ENCODE measurements around the gene LAMA2.

DNA sequence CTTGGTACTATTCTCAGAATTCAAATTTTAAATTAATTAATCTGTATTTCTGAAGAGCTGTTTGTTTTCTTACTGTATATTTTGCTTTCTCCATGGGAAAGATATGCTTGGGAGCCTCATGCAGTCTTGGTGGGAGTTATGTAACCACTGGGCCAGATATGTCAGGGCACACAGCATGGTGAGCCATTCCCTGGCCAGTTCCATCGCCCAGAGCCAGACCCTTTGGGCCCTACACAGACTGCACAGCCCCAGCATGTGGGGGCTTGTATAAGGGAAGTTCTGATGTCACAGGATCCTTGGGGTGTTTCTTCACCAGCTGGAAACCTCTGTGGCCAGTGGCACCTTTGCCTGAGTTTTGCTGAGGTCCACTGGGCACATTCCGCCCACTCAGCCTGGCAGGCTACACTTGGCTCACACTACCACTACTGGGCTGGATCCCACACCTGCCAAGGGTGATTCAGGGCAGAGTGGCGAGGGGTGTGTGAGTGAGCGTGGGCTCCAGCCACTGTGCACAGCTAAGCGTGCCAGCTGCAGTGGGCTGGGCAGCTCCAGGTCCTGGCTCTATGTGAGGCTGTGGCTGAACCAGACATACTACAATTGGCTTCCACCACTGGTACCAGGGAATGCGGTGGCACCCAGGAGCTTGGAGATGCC is 533.5 kb downstream of the LAMA2 start:
- TF ChIP-seq, protein P1, sequence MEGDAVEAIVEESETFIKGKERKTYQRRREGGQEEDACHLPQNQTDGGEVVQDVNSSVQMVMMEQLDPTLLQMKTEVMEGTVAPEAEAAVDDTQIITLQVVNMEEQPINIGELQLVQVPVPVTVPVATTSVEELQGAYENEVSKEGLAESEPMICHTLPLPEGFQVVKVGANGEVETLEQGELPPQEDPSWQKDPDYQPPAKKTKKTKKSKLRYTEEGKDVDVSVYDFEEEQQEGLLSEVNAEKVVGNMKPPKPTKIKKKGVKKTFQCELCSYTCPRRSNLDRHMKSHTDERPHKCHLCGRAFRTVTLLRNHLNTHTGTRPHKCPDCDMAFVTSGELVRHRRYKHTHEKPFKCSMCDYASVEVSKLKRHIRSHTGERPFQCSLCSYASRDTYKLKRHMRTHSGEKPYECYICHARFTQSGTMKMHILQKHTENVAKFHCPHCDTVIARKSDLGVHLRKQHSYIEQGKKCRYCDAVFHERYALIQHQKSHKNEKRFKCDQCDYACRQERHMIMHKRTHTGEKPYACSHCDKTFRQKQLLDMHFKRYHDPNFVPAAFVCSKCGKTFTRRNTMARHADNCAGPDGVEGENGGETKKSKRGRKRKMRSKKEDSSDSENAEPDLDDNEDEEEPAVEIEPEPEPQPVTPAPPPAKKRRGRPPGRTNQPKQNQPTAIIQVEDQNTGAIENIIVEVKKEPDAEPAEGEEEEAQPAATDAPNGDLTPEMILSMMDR (IDR thresholded peaks at IDR 0.05; ENCODE audit: extremely low read depth in 1 of 2, insufficient read depth in 1 of 2, low read depth in 1 of 2, low read length in 2 of 2) = no peak
- TF ChIP-seq MYC (IDR thresholded peaks at IDR 0.05; ENCODE audit: low read depth, low read length) = no peak
- no peak for TF ChIP-seq POLR2A (IDR thresholded peaks at IDR 0.05; ENCODE audit: low read depth, low read length)
- TF ChIP-seq, protein P2, sequence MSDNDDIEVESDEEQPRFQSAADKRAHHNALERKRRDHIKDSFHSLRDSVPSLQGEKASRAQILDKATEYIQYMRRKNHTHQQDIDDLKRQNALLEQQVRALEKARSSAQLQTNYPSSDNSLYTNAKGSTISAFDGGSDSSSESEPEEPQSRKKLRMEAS (IDR thresholded peaks at IDR 0.05; ENCODE audit: insufficient read depth, insufficient read length) = no peak
- TF ChIP-seq FOS (IDR thresholded peaks at IDR 0.05; ENCODE audit: borderline replicate concordance, insufficient read depth, low read length) = no peak
- TF ChIP-seq EZH2 (IDR thresholded peaks at IDR 0.05; ENCODE audit: borderline replicate concordance, low read depth, low read length, severe bottlenecking) = no peak
- TF ChIP-seq POLR2AphosphoS5 (IDR thresholded peaks at IDR 0.05; ENCODE audit: insufficient read depth, low read depth, low read length) = no peak
- TF ChIP-seq JUN (IDR thresholded peaks at IDR 0.05; ENCODE audit: borderline replicate concordance, insufficient read depth, insufficient read length, low read depth) = no peak
- TF ChIP-seq GATA2 (IDR thresholded peaks at IDR 0.05; ENCODE audit: insufficient read depth, insufficient read length, low read depth, low read length) = no peak

Data from endothelial cell of umbilical vein (primary cell).